AG09319 (cell line): Measurements from ENCODE around the gene C1orf50.

Experiments
- DNase-seq: peaks from one replicate; pipeline ENCODE4 v3.0.0-alpha.2; 2010; ENCODE audit warnings: low read depth; ENCODE audit errors: extremely low read depth
- TF ChIP-seq, protein P1 (sequence below): IDR thresholded peaks from 2 replicates; pipeline ENCODE4 v1.5.1; 2011; ENCODE audit warnings: low read depth, mild to moderate bottlenecking, inconsistent platforms, low read length, moderate library complexity

The C1orf50 gene

DNA sequence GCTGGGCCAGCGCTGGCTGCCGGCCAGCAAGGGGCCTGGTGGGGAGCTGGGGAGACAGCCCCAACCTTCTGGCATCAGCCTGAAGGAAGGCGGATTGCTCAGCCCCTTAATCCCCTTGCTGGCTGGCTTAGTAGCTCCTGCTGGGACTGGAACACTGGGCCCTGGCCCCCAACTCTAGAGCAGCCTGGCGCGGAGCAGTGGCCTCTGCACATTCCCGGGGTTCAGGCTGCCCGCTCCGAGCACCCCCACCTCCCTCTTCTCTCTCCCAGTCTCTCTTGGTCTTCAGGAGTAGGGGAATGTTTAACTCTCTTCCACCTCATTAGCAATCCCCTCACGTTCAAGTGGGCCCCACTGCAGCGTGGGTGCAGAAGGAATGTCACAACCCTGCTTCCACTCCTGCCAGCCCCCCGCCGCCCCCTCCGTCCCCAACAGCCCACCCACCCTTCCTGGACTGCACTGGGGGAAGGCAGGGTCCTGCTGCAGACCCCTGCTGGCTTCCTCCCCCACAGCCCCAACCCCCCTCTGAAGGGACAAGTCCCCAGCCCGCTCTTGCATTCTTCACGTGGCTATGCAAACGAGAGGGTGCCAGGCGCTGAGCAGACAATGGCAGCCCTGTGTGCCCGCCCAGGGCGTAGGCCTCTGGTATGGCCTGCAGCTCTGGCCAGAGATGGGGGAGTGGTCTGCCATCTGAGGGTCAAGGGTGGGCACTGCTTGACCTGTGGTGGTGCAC lies 26.0 kb upstream of the C1orf50 start:
- DNase-seq = no peak
- TF ChIP-seq, protein P1, sequence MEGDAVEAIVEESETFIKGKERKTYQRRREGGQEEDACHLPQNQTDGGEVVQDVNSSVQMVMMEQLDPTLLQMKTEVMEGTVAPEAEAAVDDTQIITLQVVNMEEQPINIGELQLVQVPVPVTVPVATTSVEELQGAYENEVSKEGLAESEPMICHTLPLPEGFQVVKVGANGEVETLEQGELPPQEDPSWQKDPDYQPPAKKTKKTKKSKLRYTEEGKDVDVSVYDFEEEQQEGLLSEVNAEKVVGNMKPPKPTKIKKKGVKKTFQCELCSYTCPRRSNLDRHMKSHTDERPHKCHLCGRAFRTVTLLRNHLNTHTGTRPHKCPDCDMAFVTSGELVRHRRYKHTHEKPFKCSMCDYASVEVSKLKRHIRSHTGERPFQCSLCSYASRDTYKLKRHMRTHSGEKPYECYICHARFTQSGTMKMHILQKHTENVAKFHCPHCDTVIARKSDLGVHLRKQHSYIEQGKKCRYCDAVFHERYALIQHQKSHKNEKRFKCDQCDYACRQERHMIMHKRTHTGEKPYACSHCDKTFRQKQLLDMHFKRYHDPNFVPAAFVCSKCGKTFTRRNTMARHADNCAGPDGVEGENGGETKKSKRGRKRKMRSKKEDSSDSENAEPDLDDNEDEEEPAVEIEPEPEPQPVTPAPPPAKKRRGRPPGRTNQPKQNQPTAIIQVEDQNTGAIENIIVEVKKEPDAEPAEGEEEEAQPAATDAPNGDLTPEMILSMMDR = no peak

DNA sequence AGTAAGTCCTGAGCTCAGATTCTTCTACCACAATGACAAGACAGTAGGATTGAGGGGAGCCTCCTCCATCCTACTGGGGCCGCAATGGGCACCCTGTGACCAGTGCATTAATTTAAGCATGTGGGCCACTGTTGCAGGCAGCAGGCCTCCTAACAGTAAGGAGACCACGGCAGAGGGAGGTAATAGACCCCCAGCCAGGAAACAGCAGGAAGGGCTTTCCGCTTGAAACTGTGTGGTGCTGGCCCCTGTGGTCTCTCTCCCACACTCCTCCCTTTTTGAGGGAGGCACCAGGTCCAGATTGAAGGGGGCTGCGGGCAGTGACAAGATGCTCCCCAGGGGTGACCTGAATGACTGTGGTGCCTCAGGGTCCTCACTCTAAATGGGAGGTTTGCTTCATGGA lies 25.3 kb upstream of the C1orf50 start:
- no peak for DNase-seq
- TF ChIP-seq, protein P1 = no peak

DNA sequence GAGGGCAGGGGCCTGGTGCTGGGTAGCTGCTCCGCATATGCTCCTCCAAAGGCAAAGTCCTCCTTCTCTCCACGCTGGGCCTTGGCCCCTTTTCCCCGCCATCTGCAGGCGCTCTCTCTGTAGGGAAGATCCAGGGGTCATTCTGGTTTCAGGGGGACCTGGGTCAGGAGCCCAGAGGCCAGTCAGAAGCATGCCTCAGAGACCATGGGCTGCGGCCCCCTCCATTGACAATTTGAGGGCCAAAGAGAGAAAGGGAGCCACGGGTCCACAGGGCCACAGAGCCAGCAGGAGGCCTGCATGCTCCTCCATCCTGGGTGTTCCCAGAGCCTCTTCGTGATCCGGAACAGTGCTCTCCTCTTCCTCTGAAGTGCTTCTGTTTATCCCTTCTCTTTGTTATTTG lies 24.9 kb upstream of the C1orf50 start:
- TF ChIP-seq, protein P1 = no peak
- no peak for DNase-seq

DNA sequence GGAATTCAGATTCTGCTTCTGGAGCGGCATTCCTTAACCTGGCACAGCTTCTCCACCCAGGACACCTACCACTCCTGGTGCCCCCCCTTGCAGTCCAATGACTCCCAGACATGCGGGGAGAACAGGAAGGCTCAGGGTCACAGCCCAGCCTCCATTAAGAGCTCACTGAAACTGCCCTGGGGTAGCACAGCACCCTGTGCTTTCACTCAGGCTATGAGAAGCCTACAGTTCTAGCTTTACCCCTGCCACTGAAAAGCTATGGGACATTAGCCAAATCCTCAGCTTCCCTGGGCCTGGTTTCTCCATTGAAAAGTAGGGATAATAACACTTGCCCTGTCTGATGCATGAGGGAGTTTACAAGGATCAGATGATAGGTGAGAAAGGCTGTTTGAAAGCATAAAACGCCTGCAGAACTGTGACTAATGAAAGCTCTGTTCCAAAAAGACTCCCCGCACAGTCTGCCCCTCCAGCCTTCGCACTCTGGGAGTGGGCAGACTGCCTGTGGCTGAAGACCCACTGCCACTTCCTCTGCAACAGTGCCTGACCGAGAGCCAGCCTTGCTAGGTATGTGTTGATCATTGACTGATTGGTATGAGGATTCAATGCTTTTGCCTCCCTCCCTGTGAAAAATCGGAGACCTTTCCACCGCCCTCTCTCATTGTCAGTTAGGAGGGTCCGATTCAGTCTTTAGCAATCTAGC lies 24.3 kb upstream of the C1orf50 start:
- DNase-seq = no peak
- TF ChIP-seq, protein P1 = no peak

DNA sequence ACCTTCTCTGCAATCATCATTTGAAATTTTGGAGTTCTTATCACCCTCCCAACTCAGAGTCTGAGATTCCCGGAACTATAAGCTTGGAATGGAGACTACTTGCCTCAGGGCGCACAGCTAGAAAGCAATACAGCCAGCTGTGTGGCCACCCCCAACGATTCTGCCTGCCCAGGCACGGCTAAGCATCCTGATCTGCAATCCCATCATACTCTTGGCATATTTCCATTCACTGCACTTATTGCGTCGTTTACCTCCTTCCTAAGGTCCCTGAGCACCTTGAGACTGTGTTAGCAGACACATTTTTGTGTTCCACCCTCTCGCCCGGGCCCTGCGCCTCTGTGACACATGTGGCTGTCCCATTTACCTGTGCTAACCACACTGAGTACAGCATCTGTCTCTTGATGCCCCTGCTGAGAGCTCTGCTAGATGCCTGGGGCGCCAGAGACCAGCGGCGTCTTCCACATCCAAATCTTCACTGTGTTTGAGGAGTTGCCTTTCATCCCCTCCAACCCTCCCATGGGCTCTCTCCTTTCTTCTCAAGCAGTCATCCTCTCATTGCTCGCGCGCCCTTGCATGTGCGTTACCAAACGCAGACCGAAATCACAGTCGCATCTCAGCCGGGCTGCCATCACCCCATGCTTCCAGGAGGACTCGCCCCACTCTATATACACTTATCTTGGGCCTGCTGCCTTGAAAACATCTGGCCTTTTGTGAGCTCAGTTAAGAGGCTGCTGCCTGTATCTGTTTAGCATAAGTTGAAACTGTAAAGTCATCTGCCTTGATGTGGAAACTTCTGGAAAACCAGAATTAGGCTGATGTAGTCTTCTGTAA lies 23.5 kb upstream of the C1orf50 start:
- TF ChIP-seq, protein P1 = no peak
- DNase-seq = no peak

DNA sequence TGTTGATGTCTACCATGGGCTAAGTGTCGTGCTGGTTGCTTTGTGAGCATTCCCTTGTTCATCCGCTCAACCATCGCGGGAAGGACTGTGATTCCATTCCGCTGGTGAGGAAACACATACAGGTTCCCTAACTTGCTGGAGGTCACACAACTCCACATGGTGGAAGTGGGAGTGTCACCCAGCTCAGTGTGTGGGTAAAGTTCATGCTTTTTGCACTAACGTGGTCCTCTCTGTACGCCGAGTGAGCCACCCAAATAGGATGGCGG lies 23.0 kb upstream of the C1orf50 start:
- DNase-seq = no peak
- TF ChIP-seq, protein P1 = no peak

DNA sequence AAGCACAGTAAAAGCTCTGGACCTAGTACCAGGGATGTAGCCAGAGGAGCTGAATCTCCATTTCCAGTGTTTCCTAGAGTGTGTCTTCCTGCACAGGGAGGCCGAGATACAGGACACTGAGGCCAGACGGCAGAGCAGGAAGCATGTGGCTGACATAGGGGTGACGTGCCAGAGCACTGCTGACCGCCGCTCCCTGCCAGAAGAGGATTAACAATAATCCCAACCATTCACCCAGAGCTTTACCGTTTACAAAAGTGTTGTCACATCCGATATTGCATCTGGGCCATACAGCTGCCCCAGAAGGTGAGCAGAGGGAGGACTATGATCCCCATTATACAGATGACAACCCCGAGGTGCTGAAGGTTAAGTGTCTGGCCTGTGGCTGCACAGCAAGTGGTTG lies 21.2 kb upstream of the C1orf50 start:
- TF ChIP-seq, protein P1 = no peak
- no peak for DNase-seq
